Activated T-helper 17 cell treated with anti-CD3 and anti-CD28 coated beads, Interleukin-2, amount 50 U/mL, for 72 hours (primary cell): Measurements from ENCODE around the gene TCEA3. TPM values are rescaled to one million over a fixed set of nuclear protein-coding genes. Genes with fewer than 3 reads are reported as not detected.

Experiments
- ATAC-seq: fragments of 150-1000 bp; cut with Tn5 transposase; replicated peaks from 2 replicates; pipeline ENCODE4 v1.10.0; 2021; ENCODE audit warnings: mild to moderate bottlenecking, moderate library complexity
- H3K27ac Mint-ChIP-seq: one replicate; pipeline ENCODE4 v1.8.0; 2022; ENCODE audit warnings: mixed read lengths
- H3K27me3 Mint-ChIP-seq: one replicate; pipeline ENCODE4 v1.8.0; 2022; ENCODE audit warnings: mixed read lengths
- H3K36me3 Mint-ChIP-seq: one replicate; pipeline ENCODE4 v1.8.0; 2022; ENCODE audit warnings: low read depth, mild to moderate bottlenecking, mixed read lengths
- H3K4me1 Mint-ChIP-seq: one replicate; pipeline ENCODE4 v1.8.0; 2022; ENCODE audit warnings: mixed read lengths
- H3K4me3 Mint-ChIP-seq: one replicate; pipeline ENCODE4 v1.8.0; 2022; ENCODE audit warnings: mild to moderate bottlenecking, mixed read lengths
- H3K9me3 Mint-ChIP-seq: one replicate; pipeline ENCODE4 v1.8.0; 2022; ENCODE audit warnings: mixed read lengths
- total RNA-seq, 2 donors: library from RNA; stranded (reverse); gene quantifications; one replicate each; pipeline ENCODE4 v1.2.3, GENCODE V29; 2022

Gene TCEA3
- total RNA-seq: 10 to 100 TPM in 1 of 2 donors, 1 to 10 TPM in 1; 1.3 to 33.2 TPM

- H3K4me3 Mint-ChIP-seq: peak within 1 kb of the TSS; percentile 68
- H3K4me1 Mint-ChIP-seq: peaks cover 17% of the 10 kb centered on the region
- H3K36me3 Mint-ChIP-seq: no peaks in the 10 kb centered on the region
- peaks cover 7% of the 10 kb centered on the region for H3K27me3 Mint-ChIP-seq
- peak; percentile 56 for ATAC-seq
- no peaks in the 10 kb centered on the region for H3K9me3 Mint-ChIP-seq
- peak within 1 kb of the TSS; percentile 20 for H3K27ac Mint-ChIP-seq
Observed at GRCh38 chr1:23424293-23425192, at the start of gene TCEA3. Gene TCEA3, minus strand, starts transcription at chr1:23424748. Its CDS starts 115 bp downstream, at chr1:23424633.

- no peak overlapping the region for H3K4me3 Mint-ChIP-seq
- no peaks in the 10 kb centered on the region for H3K9me3 Mint-ChIP-seq
- no peak for ATAC-seq
- H3K36me3 Mint-ChIP-seq: no peaks in the 10 kb centered on the region
- H3K27me3 Mint-ChIP-seq: peaks cover 13% of the 10 kb centered on the region
- no peaks in the 10 kb centered on the region for H3K4me1 Mint-ChIP-seq
- H3K27ac Mint-ChIP-seq: no peak overlapping the region
Observed at GRCh38 chr1:23473037-23473800, 48.7 kb upstream of the TCEA3 start.

- Mint-ChIP-seq H3K4me1 (no peaks in the 10 kb centered on the region), H3K36me3 (no peaks in the 10 kb centered on the region), H3K27me3 (peaks cover 12% of the 10 kb centered on the region), H3K9me3 (no peaks in the 10 kb centered on the region), H3K4me3 (no peak overlapping the region), H3K27ac (no peak overlapping the region)
- ATAC-seq: no peak
Observed at GRCh38 chr1:23472351-23473036, 47.9 kb upstream of the TCEA3 start.

GRCh38 chr1:23471473-23472075, 47.0 kb upstream of the TCEA3 start:
- H3K27me3 Mint-ChIP-seq: peaks cover 8% of the 10 kb centered on the region
- H3K36me3 Mint-ChIP-seq: no peaks in the 10 kb centered on the region
- H3K4me3 Mint-ChIP-seq: no peak overlapping the region
- H3K9me3 Mint-ChIP-seq: no peaks in the 10 kb centered on the region
- H3K4me1 Mint-ChIP-seq: no peaks in the 10 kb centered on the region
- H3K27ac Mint-ChIP-seq: no peak overlapping the region
- no peak for ATAC-seq

GRCh38 chr1:23470282-23471070, 45.9 kb upstream of the TCEA3 start:
- ATAC-seq: no peak

GRCh38 chr1:23469372-23469982, 44.9 kb upstream of the TCEA3 start:
- H3K36me3 Mint-ChIP-seq: no peaks in the 10 kb centered on the region
- no peak for ATAC-seq
- H3K27ac Mint-ChIP-seq: no peak overlapping the region
- no peaks in the 10 kb centered on the region for H3K4me1 Mint-ChIP-seq
- no peaks in the 10 kb centered on the region for H3K9me3 Mint-ChIP-seq
- no peak overlapping the region for H3K4me3 Mint-ChIP-seq
- no peaks in the 10 kb centered on the region for H3K27me3 Mint-ChIP-seq

More at GRCh38 chr1:23470282-23471070, 45.9 kb upstream of the TCEA3 start:
- peaks cover 3% of the 10 kb centered on the region for H3K27me3 Mint-ChIP-seq
- H3K4me3 Mint-ChIP-seq: no peak overlapping the region
- H3K9me3 Mint-ChIP-seq: no peaks in the 10 kb centered on the region
- H3K36me3 Mint-ChIP-seq: no peaks in the 10 kb centered on the region
- no peaks in the 10 kb centered on the region for H3K4me1 Mint-ChIP-seq
- no peak overlapping the region for H3K27ac Mint-ChIP-seq

- Mint-ChIP-seq H3K27ac (no peak overlapping the region), H3K4me1 (no peaks in the 10 kb centered on the region), H3K9me3 (no peaks in the 10 kb centered on the region), H3K4me3 (no peak overlapping the region), H3K27me3 (peaks cover 6% of the 10 kb centered on the region), H3K36me3 (no peaks in the 10 kb centered on the region)
- ATAC-seq: no peak
Observed at GRCh38 chr1:23466423-23466989, 42.0 kb upstream of the TCEA3 start.

- H3K4me1 Mint-ChIP-seq: no peaks in the 10 kb centered on the region
- H3K9me3 Mint-ChIP-seq: no peaks in the 10 kb centered on the region
- H3K36me3 Mint-ChIP-seq: no peaks in the 10 kb centered on the region
- H3K4me3 Mint-ChIP-seq: no peak overlapping the region
- peaks cover 6% of the 10 kb centered on the region for H3K27me3 Mint-ChIP-seq
- no peak for ATAC-seq
- no peak overlapping the region for H3K27ac Mint-ChIP-seq
Observed at GRCh38 chr1:23463286-23463685, 38.7 kb upstream of the TCEA3 start.

GRCh38 chr1:23462766-23463165, 38.2 kb upstream of the TCEA3 start:
- H3K4me1 Mint-ChIP-seq: no peaks in the 10 kb centered on the region
- no peaks in the 10 kb centered on the region for H3K9me3 Mint-ChIP-seq
- H3K27ac Mint-ChIP-seq: no peak overlapping the region
- H3K36me3 Mint-ChIP-seq: no peaks in the 10 kb centered on the region
- ATAC-seq: no peak
- no peak overlapping the region for H3K4me3 Mint-ChIP-seq
- peaks cover 8% of the 10 kb centered on the region for H3K27me3 Mint-ChIP-seq

- Mint-ChIP-seq H3K4me1 (peaks cover 7% of the 10 kb centered on the region), H3K27ac (no peak overlapping the region), H3K9me3 (no peaks in the 10 kb centered on the region), H3K36me3 (no peaks in the 10 kb centered on the region), H3K27me3 (peaks cover 14% of the 10 kb centered on the region), H3K4me3 (no peak overlapping the region)
- ATAC-seq: no peak
Observed at GRCh38 chr1:23461050-23461449, 36.5 kb upstream of the TCEA3 start.

- Mint-ChIP-seq H3K27me3 (peaks cover 15% of the 10 kb centered on the region), H3K27ac (no peak overlapping the region), H3K4me1 (peaks cover 8% of the 10 kb centered on the region), H3K36me3 (no peaks in the 10 kb centered on the region), H3K4me3 (no peak overlapping the region), H3K9me3 (no peaks in the 10 kb centered on the region)
- no peak for ATAC-seq
Observed at GRCh38 chr1:23460519-23460918, 36.0 kb upstream of the TCEA3 start.

GRCh38 chr1:23459338-23459757, 34.8 kb upstream of the TCEA3 start:
- Mint-ChIP-seq H3K4me3 (no peak overlapping the region), H3K4me1 (peaks cover 13% of the 10 kb centered on the region), H3K9me3 (no peaks in the 10 kb centered on the region), H3K27me3 (peaks cover 22% of the 10 kb centered on the region), H3K27ac (no peak overlapping the region), H3K36me3 (no peaks in the 10 kb centered on the region)
- ATAC-seq: no peak

- H3K9me3 Mint-ChIP-seq: no peaks in the 10 kb centered on the region
- H3K36me3 Mint-ChIP-seq: no peaks in the 10 kb centered on the region
- H3K27me3 Mint-ChIP-seq: peaks cover 16% of the 10 kb centered on the region
- no peak overlapping the region for H3K4me3 Mint-ChIP-seq
- H3K4me1 Mint-ChIP-seq: peaks cover 24% of the 10 kb centered on the region
- ATAC-seq: no peak
- H3K27ac Mint-ChIP-seq: peak overlapping the region; percentile 3
Observed at GRCh38 chr1:23456226-23456625, 31.7 kb upstream of the TCEA3 start.
